Activated gamma-delta T cell treated with anti-CD3 and anti-CD28 coated beads, Interleukin-2, amount 50 U/mL, for 16 hours (primary cell): ENCODE measurements around the gene UBR7.

Source experiments
- DNase-seq: peaks from one replicate; pipeline ENCODE4 v3.0.0-alpha.2; 2020; ENCODE audit warnings: low read depth

The UBR7 gene

DNA sequence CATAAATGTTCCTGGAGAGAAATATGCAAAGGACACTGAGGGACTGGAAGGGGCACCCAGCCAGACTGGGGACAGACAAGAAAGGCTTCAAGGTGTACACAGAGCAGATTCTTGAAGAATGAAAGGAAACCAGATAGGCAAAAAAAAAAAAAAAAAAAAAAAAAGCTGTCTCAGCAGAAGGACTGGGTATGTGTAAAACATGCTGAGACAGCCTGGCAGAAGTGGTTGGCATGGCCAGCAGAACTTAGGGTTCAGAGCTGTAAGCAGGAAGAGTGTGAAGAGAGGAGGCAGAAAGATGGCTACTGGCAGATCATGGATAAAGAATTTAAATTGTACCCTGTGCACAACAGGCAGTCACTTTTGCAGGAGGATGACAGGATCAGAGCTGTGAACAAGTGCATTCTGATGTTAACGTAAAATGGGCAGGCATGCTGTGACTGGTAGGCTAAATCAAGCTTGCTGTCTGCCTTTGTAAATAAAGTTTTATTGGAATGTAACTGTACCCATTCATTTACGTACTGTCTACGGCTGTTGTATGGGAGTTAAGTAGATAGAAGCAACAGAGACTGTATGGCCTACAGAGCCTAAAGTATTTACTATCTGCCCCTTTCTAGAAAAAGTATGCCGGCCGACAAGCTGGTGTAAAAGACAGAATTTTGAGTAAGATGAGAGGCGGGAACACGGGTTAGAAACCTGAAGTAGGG, 42.2 kb downstream of the UBR7 start:
- no peak for DNase-seq

DNA sequence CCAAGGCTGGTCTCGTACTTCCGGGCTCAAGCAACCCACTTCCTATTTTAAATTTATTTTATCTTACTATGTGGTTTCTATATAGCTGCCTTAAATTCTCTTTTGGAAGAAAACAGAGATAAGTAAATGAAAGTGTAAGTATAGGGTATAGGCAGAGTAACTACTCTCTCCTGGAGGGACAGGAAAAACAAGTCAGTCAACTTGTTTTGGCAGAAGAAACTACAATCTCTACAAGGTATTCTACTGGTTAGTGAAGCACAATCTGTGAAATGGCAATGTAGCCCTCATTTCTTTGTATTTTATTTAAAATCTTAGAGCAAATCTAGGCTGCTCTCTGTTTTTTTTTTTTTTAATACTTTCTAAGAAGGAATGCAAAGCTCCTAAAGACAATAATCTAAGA, 55.4 kb downstream of the UBR7 start:
- DNase-seq: no peak

DNA sequence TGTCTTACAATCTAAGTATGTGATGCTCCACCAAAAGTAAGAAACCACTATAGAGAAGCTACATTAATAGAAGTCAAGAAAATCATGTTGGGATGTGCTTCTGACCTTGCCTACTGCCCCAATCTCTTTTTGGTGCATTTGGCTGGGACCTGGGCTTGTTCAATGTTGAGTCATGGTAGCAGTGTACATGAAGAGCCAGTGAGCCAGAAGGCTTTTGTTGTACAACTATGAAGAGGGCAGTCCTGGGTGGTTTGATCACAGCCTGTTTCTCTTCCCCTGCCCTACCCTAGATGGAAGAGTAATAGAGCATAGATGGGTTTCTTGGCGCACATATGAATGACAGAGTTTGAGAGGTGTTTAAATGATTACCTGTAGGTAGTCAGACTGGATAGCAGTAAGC, 56.4 kb downstream of the UBR7 start:
- no peak for DNase-seq

DNA sequence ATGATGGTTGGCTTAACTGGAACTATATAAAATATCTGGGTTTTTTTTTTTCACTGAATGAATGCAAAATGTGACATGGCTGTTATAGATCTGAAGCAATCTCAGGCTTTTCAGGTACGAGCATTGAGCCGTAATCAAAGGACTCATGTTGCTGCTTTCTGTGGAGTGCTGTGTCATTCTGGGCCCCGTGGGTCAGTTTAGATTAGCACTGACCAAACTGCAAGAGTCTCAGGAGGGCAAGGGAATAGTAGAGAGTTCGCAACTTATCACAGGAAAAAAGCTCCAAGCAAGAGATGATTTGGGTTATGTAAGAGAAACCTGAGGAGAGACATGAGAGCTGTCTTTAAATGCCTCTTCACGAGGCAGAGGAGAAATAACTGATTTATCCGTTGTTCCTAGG, 59.1 kb downstream of the UBR7 start:
- no peak for DNase-seq

DNA sequence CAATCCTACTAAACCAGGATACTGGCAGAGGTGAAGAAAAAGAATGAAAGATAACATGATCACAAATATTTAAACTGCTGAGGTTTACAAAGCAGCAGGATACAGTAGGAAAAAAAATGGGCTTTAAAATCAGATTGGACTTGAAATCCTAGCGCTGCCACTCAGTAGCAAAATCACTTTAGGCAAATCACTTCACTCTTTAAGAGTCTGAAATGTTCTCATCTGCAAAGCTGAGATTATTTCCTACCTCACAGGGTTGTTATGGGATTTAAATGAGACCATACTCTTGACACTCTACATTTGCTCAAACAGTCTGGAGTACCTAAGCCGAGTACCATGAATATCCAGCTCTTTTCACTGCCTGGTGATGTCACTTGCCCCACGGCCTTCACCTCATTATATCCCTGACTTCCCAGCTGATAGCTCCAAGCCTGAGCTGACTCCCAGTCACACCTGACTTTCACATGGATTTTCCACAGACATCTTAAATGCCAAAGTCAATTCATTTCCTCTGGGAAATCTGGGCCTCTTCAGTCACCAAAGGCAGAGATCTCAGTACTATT, 60.2 kb downstream of the UBR7 start:
- DNase-seq: no peak

DNA sequence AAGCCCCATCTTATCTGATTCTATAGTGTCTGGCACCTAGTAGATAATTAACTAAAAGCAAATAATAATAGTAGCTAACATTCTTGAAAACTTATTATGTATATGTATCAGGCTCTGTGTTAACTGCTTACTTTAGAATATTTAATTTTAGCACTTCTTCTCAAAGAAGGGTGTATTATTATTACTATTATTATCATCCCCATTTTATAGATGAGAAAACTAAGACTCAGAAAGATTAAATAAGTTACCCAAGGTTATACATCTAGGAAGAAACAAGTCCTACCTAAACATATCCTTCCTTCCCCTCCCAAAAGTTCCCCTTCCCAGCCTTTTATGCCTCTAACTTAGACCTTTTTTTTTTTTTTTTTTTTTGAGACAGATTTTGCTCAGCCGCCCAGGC, 61.4 kb downstream of the UBR7 start:
- no peak for DNase-seq

DNA sequence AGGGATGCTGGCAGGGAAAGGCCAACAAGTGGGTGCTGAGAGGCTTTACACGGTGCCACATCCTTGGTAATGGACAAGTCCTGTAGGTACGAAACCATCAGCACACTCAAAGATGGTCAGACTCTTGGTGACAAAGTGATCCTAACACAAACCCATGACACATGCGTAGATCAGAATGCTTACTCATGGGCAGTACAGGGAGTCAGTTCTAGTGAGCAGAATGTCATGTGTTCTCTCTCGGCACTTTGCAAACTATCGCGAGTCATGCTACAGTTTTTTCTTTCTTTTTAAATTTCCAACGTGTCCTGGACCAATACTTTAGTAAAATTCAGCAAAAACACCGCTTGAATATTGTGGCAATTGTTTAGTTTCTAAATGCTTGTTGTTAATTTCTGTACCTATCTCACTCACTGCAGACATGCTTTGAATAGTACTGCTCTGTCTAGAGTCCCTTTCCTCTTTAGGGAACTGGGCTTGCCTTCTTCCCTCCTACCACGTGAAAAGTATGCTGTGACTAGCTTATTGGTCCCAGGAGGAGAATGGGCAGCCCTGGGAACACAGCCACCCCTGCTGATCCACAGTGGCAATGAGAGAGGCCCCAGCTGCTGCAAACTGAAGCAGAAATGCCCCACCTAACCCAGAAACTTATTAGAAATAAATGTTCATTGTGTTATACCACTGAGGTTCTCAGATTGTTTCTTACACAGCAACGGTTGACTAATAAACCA, 62.4 kb downstream of the UBR7 start:
- no peak for DNase-seq

DNA sequence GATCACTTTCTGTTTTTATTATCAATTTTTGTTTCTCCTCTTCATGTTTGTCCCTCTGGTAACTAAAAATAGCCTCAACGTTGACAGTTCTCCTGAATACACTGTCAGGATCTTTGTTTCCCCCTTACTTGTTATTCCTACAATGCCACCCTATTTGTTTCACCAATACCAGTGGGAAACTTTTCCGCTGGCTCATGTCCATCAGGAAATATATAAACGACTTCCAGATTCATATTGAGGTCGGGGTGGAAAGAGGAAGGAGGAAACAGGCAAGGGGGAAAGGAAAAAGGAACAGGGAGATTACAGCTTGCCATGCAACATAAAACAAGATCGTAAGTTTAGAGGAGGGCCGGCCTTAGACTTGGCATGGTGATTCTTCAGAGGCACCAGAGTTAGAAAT, 64.1 kb downstream of the UBR7 start:
- DNase-seq: no peak

DNA sequence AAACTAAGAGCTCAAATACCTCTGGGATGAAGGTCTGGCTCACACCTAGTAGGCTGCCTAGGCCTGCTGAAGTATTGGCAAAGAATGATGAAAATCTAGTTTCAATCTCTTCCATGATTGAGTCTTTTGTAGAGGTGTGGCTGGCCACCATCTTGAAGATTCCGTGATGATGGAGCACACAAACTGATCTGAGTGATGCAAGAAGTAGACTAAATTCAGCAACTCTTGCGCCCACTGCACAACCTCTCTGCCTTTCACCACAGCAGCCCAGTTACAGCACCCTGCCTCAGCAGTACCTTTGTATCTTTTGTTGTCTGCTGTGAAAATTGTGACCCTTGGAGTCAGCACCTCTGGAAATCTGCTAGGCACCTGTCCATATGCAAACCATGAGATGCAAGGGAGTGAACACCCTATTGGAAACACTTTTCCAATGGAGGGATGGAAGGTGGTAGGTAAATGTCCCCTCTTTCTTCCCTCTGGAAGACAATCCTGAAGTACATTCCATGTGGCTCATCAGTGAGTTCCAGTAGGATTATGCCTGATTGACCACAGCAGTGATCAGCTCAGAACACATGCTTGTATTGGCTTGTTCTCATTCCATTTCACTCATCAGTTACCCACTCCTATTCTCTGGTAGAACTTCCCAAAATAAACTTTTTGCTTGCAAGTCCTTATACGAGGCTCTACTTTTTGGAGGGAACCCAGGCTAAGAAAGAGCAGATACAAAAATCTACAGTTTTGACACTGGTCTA, 67.2 kb downstream of the UBR7 start:
- no peak for DNase-seq

DNA sequence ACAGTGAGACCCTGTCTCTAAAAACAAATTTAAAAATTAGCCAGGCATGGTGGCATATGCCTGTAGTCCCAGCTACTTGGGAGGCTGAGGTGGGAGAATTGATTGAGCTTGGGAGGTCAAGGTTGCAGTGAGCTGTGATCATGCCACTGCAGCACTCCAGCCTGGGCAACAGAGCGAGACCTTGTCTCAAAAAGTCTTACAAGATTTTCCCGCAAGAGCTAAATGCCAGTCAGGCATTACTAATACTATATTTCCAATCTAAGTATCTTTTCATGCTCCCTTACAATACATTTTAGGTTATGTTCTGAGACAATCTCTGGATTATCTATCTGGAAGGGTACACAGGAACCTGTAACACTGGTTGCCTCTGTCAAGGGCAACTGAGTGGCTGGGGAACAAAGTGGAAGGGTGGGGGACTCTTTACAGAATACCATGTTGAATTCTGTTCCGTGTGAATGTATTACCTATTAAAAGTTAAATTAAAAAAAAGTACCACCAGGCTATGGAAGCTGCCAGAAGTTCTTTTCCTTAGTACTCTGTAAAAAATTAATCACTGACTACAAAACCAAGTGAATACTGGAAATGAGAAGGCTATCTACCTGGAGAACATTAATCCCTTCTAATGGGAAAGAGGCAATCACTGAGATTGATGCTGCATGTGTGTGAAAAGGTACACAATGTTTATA, 69.1 kb downstream of the UBR7 start:
- DNase-seq: no peak
